ENCODE data around the gene TICAM2.
A peak's percentile ranks its signal among the peaks of the same experiment; 100 is the strongest.

Gene TICAM2

GRCh38 chr5:115561176-115561575 is 41.1 kb downstream of the TICAM2 start:
- no peak for DNase-seq

DNA sequence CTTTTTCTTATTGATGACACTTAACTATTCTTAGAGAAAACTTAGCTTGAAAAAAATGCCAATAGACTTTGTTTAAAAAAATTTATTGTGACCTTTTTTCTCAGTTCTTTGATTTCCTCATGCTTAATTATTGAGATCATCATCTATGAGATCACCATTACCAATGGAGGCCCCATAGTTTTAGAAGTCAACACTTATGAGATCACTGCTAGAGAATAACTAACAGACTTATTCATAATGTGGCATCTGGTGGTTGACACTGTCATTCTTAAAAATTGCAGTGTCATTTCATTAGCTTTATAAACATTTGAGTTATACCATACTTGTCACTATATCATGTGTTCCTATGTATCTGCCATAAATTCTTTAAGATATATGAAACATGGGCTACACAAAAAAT is 42.8 kb downstream of the TICAM2 start:
- peak; percentile 59 for DNase-seq

DNA sequence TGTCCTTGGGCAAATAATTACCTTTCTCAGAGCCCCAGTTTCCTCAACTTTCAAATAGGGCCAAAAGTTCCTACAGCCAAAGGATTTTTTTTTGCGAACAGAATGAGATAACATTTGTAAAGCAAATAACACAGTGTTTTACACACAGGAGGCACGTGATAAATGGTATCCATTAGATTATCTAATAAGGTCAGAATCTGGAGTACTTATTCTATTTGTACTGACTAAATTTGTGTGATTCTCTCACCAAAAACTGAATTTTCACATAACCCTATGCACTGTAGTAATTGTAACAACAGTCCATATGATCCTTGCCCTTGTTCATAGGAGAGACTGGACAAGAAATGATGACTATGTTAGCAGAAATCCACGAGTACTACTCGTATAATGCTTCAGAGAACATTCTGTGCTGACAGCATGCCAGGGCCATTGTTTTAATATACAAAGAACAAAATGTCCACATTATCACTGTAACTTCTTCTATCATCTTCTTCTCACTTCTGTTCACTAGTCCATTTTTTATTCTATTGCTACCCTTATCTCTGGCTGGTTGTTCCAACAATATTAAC is 43.8 kb downstream of the TICAM2 start:
- DNase-seq, result no peak

GRCh38 chr5:115557667-115558387 is 44.5 kb downstream of the TICAM2 start:
- DNase-seq, result no peak

GRCh38 chr5:115556276-115556675 is 46.0 kb downstream of the TICAM2 start:
- no peak for DNase-seq

DNA sequence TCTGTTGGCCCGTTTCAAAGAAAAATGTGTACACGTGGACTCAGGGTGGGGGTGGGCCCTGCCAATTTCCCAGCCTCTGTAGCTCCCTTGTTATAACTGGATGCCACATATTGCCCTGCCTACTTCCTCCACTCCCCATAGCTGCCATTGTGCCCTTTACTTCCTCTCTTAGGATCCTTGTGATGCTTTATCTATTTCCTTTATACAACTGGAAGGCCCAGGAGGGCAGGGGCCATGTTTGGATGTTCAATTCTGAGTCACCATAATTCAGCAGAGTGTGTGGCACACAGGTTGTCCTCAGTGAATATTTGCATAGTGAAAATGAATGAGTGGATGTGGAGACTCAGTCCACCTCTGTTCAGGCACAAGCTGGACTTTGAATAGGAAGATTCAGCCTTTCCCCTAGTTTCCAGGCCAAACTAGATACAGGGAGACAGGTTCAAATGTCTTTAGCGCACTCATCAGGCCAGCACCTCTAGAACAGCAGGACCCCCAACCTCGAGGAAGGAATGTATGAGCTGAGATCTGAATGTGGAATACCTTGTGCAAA is 47.1 kb downstream of the TICAM2 start:
- DNase-seq, result no peak

GRCh38 chr5:115553082-115553481 is 49.2 kb downstream of the TICAM2 start:
- DNase-seq, result no peak

GRCh38 chr5:115551415-115551814 is 50.9 kb downstream of the TICAM2 start:
- DNase-seq, result no peak

GRCh38 chr5:115549154-115549553 is 53.1 kb downstream of the TICAM2 start:
- peak; percentile 39 for DNase-seq

DNA sequence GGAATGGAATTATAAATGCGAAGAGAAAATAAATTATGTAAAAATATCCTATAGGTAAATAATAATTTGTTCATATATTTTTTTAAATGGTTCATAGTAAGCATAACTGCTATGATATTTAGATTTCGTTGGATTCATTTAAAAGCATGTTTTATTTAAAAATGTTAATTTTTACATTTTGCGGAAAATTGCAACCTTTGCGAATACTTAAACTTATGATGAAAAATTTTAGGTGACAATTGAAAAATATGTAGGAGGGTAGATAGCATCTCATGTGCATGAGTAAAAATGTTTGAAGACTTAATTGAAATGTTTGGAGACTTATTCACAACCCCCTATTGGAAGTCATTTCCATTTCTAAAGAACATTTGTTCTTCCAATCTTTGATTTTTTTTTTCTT is 53.6 kb downstream of the TICAM2 start:
- DNase-seq, result no peak

DNA sequence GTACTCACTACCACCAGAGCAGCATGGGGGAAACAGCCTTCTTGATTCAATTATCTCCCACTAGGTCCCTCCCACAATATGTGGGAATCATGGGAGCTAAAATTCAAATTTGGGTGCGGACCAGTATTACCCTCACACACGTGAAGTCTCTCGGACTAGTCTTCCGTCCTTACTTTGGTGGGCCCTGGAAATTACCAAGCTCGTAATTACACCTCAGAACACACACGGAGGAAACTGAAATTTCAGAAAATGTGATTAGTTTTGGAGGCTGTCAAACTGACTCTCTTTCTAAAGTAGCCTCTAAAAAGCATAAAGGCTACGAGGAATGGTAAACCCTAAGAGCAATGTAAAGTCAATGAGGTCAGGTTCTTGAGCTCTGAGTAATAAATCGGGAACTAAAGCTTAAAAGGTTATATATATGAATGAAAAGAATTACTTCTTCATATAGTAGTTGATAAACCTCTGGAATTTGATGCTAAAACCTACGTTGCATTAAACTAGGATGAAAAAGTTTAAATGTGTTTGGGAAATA is 56.9 kb downstream of the TICAM2 start:
- DNase-seq, result no peak

DNA sequence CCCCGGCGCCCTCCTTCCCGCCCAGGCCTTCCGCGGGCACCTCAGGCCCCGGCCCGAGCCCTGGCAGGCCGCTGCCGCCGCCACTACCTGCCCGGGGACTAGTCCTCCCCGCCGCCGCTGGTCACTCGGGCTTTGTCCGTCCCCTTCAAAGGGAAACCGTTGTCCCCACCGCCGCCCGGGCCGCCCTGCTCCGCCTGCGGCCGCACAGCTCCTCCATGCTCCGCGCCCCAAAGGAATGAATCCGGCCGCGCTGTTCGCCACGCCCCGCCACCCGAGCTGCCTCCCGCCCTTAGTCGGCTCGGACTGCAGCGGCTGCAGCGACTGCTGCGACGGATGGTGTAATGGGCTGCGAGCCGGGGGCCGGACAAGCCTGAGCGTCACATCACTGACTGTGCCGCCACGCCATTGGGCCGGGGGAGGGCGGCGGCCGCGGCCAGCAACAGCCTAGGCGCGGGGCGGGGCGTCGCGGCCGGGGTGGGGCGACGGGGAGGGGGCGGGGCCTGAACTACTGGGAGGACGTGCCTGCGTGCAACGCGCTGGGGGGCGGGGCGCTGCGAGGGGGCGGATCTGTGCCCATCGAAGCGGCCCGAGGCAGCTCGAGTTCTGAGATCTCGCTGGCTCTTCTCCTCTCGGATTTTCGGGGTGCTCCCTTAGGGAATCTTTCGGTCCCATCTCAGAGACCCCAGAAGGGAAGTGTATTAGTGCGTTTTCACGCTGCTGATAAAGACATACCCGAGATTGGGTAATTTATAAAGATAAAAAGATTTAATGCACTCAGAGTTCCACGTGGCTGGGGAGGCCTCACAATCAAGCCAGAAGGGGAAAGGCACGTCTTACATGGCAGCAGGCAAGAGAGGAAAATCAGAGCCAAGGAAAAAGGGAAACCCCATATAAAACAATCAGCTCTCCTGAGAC is 57.6 kb downstream of the TICAM2 start, which contains the start of gene FEM1C:
TSS of gene FEM1C (minus strand) at position 340 of the 915 bp plus-strand sequence. CDS start 1,282 bp downstream, outside the sequence.
- DNase-seq, result peak; percentile 98

- DNase-seq, result peak; percentile 47
Measured at GRCh38 chr5:115544043-115544435, 58.2 kb downstream of the TICAM2 start.

- no peak for DNase-seq
Measured at GRCh38 chr5:115543365-115544042, 58.8 kb downstream of the TICAM2 start.

DNA sequence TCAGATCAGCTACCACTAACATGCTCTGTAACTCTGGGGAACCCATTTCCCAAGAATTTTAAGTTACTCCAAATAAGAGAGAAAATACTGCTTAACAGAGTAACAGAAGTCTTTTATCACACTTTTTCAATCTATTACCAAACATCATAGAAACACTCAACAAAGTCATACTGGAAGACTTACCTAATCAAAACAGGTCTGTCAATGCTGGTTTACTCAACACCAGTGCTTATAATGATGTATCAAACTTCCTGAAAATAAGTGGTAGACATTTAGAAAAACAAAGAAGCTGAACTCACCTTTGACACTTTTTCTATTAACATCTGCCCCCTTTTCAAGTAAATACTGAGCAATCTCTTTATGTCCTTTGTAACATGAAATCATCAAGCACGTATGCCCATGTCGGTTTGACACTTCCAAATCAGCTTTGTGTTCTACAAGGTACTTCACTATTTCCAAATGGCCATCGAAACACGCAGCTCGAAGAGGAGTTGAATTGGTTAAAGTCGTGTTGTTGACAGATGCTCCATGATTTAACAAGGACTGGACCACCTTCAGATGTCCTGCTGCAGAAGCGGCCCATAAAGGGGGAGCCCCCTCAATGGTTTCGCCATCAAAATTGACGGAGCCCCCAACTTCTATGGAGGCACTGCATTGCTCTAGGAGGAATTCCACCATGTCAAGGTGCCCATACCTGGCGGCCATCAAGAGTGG is 59.5 kb downstream of the TICAM2 start:
- no peak for DNase-seq

- DNase-seq, result no peak
Measured at GRCh38 chr5:115542086-115542485, 60.2 kb downstream of the TICAM2 start.

GRCh38 chr5:115541611-115542010 is 60.7 kb downstream of the TICAM2 start:
- DNase-seq, result no peak

DNA sequence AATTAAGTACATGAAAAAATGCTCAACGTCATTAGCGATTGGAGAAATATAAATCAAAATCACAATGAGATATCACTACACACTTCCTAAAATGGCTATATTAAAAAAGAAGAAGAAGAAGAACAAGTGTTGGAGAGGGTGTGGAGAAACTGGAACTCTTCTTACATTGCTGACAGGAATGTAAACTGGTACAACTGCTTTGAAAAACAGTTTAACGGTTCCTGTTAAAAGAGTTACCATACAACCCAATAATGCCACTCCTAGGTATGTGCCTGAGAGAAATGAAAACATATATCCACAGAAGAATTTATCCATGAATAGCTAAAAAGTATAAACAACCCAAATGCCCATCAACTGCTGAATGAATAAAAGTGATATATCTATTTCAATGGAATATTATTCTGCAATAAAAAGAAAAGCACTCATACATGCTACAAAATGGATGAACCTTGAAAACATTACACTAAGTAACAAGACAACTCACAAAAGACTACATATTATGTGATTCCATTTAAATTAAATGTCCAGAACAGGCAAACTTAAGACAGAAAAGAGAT is 66.7 kb downstream of the TICAM2 start:
- DNase-seq, result no peak

DNA sequence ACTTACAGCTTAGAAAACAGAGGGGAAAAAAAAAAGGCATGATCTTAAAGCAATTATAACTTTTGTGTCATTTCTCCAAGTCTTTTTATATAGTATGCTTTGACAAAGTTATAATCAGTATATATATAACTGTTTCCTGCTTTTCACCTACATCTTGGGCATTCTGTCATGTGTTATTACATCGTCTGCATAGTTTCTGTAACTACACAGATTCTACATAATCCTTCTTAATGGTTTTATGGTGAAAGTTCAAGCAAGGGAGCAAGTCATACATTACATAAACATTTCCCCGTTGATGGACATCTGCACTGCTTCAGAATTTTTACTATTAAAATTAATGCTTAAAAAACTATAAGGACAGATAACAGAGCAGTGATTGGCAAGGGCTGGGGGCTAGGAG is 69.8 kb downstream of the TICAM2 start:
- DNase-seq, result peak; percentile 39

- DNase-seq, result no peak
Measured at GRCh38 chr5:115531787-115532367, 70.4 kb downstream of the TICAM2 start.

- DNase-seq, result no peak
Measured at GRCh38 chr5:115531380-115531779, 70.9 kb downstream of the TICAM2 start.

Measured in fibroblast of upper back skin (primary cell).